Motor neuron (in vitro differentiated cells): Measurements from ENCODE around the gene ARID3A. TPM values are rescaled to one million over a fixed set of nuclear protein-coding genes. Genes with fewer than 3 reads are reported as not detected.
"Not testable (repeated sequence)": the region's sequence is repeated elsewhere in the genome, so short reads cannot be mapped to it uniquely, and the experiment has no call there.

Source experiments
- ATAC-seq, 8 experiments: fragments of 200-7000 bp; cut with Tn5 transposase; replicated peaks in 6 of 8; 2 replicates each; pipeline ENCODE4 v1.8.0; 2021; ENCODE audit warnings: mild to moderate bottlenecking in 8 of 8, moderate library complexity in 8 of 8
- H3K27ac ChIP-seq, 2 donors: fragments of 250-450 bp; sonication (Bioruptor Pico); 2 replicates each; pipeline ENCODE4 v1.9.0; 2021; ENCODE audit warnings: antibody characterized with exemption in 2 of 2, mild to moderate bottlenecking in 2 of 2, moderate library complexity in 1 of 2
- H3K4me1 ChIP-seq, 2 donors: fragments of 250-450 bp; sonication (Bioruptor Pico); replicated peaks in 1 of 2; 2 replicates each; pipeline ENCODE4 v1.6.1; 2021; ENCODE audit warnings: antibody characterized with exemption in 2 of 2, mild to moderate bottlenecking in 2 of 2, moderate library complexity in 1 of 2
- H3K4me3 ChIP-seq, 5 donors: fragments of 250-450 bp; sonication (Bioruptor Pico); 2 replicates each; pipeline ENCODE4 v1.9.0; 2021; ENCODE audit warnings: antibody characterized with exemption in 5 of 5, mild to moderate bottlenecking in 5 of 5, moderate library complexity in 4 of 5
- WGBS, 10 experiments: fragments of 450-650 bp; shearing (Covaris generic); methylation state at CpG; one replicate each; pipeline ENCODE4 v1.0.0; 2022; 5-methylcytosine and 5-hydroxymethylcytosine counted together
- in situ Hi-C, 9 experiments: fragments of 400-800 bp; cut with MboI; loops; one replicate each; pipeline ENCODE4 v1.15.0; 2021; ENCODE audit warnings: low sequenced_read_pairs in 9 of 9, low pct_unique_long_range_greater_than_20kb in 2 of 9; ENCODE audit not compliant: unreplicated experiment in 9 of 9
- total RNA-seq, 8 experiments: library from RNA; unstranded; fragments of 300-600 nt; gene quantifications; 2 replicates each; pipeline versions ENCODE4 v1.2.3 to v1.2.4, GENCODE V29; 2022

ARID3A gene
- total RNA-seq, 8 experiments from 2014 or later, result 5.8 to 22.6 (median 10.3) TPM

GRCh38 chr19:885536-886224 is 40.2 kb upstream of the ARID3A start:
- Histone ChIP-seq H3K4me1 (peaks cover 0 to 3% of the 10 kb centered on the region in 2 donors), H3K4me3 (no peak overlapping the region), H3K27ac (no peak overlapping the region)
- ATAC-seq, result no peak
- 96 to 100% (median 97%) methylated on average over 1 to 54 of the region's 64 CpGs; no CpG with 5 or more reads in 5 of the 10 experiments for WGBS, 10 experiments
- in situ Hi-C loops, result no loop called here

DNA sequence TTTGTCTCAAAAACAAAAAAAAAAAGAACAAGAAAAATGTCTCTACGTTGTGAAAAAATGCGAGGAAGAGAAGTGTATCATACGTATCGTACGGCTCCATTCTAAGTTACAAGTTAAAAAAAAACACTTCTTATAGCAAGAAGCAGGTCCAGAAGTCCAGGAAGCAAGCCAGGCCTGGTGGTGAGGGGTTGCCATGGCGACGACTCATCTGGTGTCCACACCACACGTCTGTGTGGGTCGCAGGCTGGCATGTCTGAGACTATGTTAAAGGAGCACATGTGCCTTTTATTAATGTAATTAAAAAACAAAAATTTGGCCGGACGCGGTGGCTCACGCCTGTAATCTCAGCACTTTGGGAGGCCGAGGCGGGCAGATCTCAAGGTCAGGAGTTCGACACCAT is 38.8 kb upstream of the ARID3A start:
- H3K27ac ChIP-seq, result no peak overlapping the region

GRCh38 chr19:887599-887998 is 38.2 kb upstream of the ARID3A start:
- ATAC-seq, result no peak
- in situ Hi-C loops, result no loop called here
- H3K4me3 ChIP-seq, result no peak overlapping the region
- no peak overlapping the region for H3K27ac ChIP-seq
- 80 to 86% (median 80%) methylated on average over 1 to 2 of the region's 10 CpGs; no CpG with 5 or more reads in 6 of the 10 experiments for WGBS, 10 experiments
- H3K4me1 ChIP-seq, result peaks cover 0 to 3% of the 10 kb centered on the region in 2 donors

More for the DNA sequence above, 38.8 kb upstream of the ARID3A start:
- 40 to 100% (median 80%) methylated on average over 1 to 16 of the region's 16 CpGs; no CpG with 5 or more reads in 1 of the 10 experiments for WGBS, 10 experiments
- H3K4me1 ChIP-seq, result peaks cover 0 to 3% of the 10 kb centered on the region in 2 donors
- ATAC-seq, result peak in 3 of 8 experiments; percentile 43 to 63 (median 51)
- H3K4me3 ChIP-seq, result no peak overlapping the region
- in situ Hi-C loops, result no loop called here

GRCh38 chr19:888581-889385 is 37.1 kb upstream of the ARID3A start:
- 92 to 98% (median 94%) methylated on average over 9 to 18 of the region's 30 CpGs; no CpG with 5 or more reads in 5 of the 10 experiments for WGBS, 10 experiments
- in situ Hi-C loops, result no loop called here

GRCh38 chr19:889662-890295 is 36.1 kb upstream of the ARID3A start:
- WGBS, 10 experiments, result 89 to 97% (median 90%) methylated on average over 2 to 8 of the region's 26 CpGs; no CpG with 5 or more reads in 5 of the 10 experiments
- in situ Hi-C loops, result no loop called here
- no peak for ATAC-seq
- Histone ChIP-seq H3K4me3 (no peak overlapping the region), H3K27ac (no peak overlapping the region), H3K4me1 (peaks cover 0 to 3% of the 10 kb centered on the region in 2 donors)

More at GRCh38 chr19:888581-889385, 37.1 kb upstream of the ARID3A start:
- Histone ChIP-seq H3K4me1 (peaks cover 0 to 3% of the 10 kb centered on the region in 2 donors), H3K27ac (no peak overlapping the region), H3K4me3 (no peak overlapping the region)
- ATAC-seq, result no peak

DNA sequence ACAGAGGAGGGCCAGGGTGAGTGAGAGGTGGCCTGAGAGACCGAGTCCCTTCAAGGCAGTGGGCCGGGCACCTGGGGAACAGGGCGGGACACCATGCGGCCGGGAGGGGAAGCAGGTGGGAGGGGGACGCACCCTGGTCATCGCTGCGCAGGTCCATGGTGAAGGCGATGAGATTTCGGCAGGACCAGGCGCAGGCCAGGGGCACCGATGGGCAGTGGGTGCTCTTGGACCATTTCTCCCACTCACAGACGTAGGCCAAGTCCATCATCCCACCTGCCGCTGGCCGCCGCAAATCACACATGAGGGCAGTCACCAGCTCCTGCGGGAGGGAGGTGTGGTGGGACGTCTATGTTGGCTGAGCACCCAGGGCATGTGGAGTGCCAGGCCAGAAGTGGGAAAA is 35.0 kb upstream of the ARID3A start:
- ATAC-seq, result no peak
- in situ Hi-C loops, result no loop called here
- no peak overlapping the region for H3K4me3 ChIP-seq
- no CpG with 5 or more reads among the region's 18 CpGs for WGBS, 10 experiments
- H3K4me1 ChIP-seq, result peaks cover 0 to 3% of the 10 kb centered on the region in 2 donors
- no peak overlapping the region for H3K27ac ChIP-seq

GRCh38 chr19:891421-892200 is 34.2 kb upstream of the ARID3A start:
- in situ Hi-C loops, ATAC-seq: not testable (repeated sequence)

GRCh38 chr19:892243-892893 is 33.5 kb upstream of the ARID3A start:
- ATAC-seq, result peak in 2 of 8 experiments; percentile 9 to 44
- no peaks in the 10 kb centered on the region for H3K4me1 ChIP-seq
- in situ Hi-C loops, result no loop called here
- no CpG with 5 or more reads among the region's 27 CpGs for WGBS, 10 experiments
- H3K4me3 ChIP-seq, result peak overlapping the region; percentile 96 to 100 (median 99)
- H3K27ac ChIP-seq, result peak overlapping the region; percentile 98 to 99

More at GRCh38 chr19:891421-892200, 34.2 kb upstream of the ARID3A start:
- no CpG with 5 or more reads among the region's 50 CpGs for WGBS, 10 experiments
- H3K27ac ChIP-seq, H3K4me1 ChIP-seq: not testable (repeated sequence)
- peak overlapping the region; percentile 96 to 100 (median 99) for H3K4me3 ChIP-seq

- Histone ChIP-seq H3K27ac (peak within 1 kb of the TSS; percentile 98 to 99), H3K4me3 (peak within 1 kb of the TSS; percentile 96 to 100 (median 99)), H3K4me1 (no peaks in the 10 kb centered on the region)
- ATAC-seq, result peak; percentile 90 to 95 (median 93)
- in situ Hi-C loops, result no loop called here
- 0 to 6% (median 0%) methylated on average over 2 to 25 of the region's 69 CpGs; no CpG with 5 or more reads in 3 of the 10 experiments for WGBS, 10 experiments
Measured at GRCh38 chr19:892894-893689, 32.7 kb upstream of the ARID3A start, which contains the start of the genes MED16 and RNU6-9. TSS of gene MED16 (minus strand) at chr19:893187. CDS start at chr19:891131, 2,056 bp downstream. TSS of gene RNU6-9 (plus strand) at chr19:893484.

- WGBS, 10 experiments, result 93 to 100% (median 100%) methylated on average over 2 to 5 of the region's 10 CpGs; no CpG with 5 or more reads in 6 of the 10 experiments
- ATAC-seq, result no peak
- Histone ChIP-seq H3K4me3 (no peak overlapping the region), H3K4me1 (peaks cover 11 to 19% of the 10 kb centered on the region in 2 donors), H3K27ac (no peak overlapping the region)
- in situ Hi-C loops, result no loop called here
Measured at GRCh38 chr19:896434-896833, 29.4 kb upstream of the ARID3A start.

DNA sequence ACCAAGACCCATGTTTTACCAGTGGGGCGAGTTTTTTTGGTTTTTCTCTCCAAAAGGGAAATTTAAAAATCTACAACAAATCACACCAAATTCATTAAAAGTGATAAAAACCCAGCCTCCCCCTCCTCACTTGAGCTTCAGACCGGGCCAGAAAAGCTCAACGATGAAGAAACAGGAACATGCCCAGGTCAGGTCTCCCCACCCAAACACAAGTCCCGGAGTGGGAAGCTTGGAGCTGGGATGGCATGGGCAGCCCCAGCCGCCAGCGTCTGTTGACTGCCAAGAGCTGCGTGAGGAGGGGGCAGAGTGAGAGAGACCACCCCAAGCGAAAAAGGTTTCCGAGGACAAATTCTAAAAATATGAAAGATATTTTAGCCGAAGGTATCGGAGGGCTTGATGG is 28.8 kb upstream of the ARID3A start:
- 80 to 100% (median 96%) methylated on average over 1 to 7 of the region's 11 CpGs; no CpG with 5 or more reads in 3 of the 10 experiments for WGBS, 10 experiments
- ATAC-seq, result no peak
- Histone ChIP-seq H3K4me3 (no peak overlapping the region), H3K27ac (no peak overlapping the region), H3K4me1 (peaks cover 11 to 19% of the 10 kb centered on the region in 2 donors)
- in situ Hi-C loops, result no loop called here
